ENCODE results near the gene SPPL2B.

The SPPL2B gene

DNA sequence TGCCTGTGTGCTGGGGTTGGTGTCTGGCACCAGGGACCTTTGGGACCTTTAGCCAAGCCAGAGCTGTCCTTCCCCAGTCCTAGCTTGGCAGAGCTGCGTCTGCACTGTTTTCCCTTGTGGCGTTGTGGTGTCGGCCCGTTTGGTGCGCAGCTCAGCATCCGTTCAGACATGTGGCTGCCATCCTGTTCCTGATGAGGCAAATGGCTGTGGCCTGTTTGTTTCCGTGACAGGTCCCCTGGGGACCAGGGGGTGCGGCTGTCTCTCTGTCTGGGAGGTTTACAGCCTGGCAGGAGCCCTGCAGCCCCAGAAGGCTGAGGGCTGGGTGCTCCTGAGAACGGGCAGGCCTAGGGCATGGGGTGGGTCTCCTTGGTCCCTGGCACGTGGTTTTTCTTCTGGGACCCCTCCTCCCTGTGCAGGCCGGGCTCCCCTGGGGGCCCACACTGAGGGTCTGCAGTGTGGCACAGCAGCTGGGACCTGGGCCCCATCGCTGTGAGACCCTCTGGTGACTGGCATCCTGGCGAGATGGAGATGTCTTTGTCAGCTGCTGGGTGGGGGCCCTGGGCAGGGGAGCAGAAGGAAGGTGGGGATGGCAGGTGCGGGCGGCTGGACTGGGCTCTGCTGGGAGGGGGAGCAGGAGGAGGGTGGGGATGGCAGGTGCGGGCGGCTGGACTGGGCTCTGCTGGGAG, 4.0 kb downstream of the SPPL2B start:
- no peak overlapping the region for H3K4me3 ChIP-seq (ENCODE audit: low read depth, low read length)
- H3K4me1 ChIP-seq (ENCODE audit: control insufficient read depth, insufficient read depth, low read length, unreplicated experiment): peaks cover 6% of the 10 kb centered on the region
- H3K27ac ChIP-seq (ENCODE audit: low read depth, low read length): no peak overlapping the region
- H2AFZ ChIP-seq (ENCODE audit: low read length, unreplicated experiment): no peak overlapping the region
- no peaks in the 10 kb centered on the region for H3K27me3 ChIP-seq (ENCODE audit: insufficient read depth, low read length)
- H3K79me2 ChIP-seq (ENCODE audit: control insufficient read depth, insufficient read depth, low read length, unreplicated experiment): peaks cover 40% of the 10 kb centered on the region
- no peaks in the 10 kb centered on the region for H3K36me3 ChIP-seq (ENCODE audit: insufficient read depth, low read length)

DNA sequence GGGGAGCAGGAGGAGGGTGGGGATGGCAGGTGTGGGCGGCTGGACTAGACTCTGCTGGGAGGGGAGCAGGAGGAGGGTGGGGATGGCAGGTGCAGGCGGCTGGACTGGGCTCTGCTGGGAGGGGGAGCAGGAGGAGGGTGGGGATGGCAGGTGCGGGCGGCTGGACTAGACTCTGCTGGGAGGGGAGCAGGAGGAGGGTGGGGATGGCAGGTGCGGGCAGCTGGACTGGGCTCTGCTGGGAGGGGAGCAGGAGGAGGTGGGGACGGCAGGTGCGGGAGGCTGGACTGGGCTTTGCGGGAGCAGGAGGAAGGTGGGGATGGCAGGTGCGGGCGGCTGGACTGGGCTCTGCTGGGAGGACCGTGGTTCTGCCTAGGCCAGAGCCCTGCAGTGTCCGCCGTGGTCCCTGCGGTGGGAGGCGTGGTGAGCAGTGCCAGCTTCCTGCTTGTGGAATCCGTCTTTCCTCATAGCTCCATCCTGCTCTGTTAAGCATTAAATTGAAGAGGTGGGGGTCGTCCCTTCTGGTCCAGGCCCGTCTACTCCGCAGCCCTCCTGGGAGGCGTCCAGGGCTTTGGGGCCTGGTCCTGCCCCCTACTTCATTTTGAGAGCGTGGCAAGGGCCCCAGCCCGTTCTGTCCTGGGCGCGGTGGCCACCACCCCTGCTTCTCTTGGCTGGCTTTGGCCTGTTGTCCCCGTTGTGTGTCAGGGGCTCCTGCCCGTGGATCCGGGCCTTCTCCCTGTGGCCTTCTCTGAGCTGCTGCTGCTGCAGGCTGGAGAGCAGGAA, 4.7 kb downstream of the SPPL2B start:
- Histone ChIP-seq H3K4me1 (ENCODE audit: control insufficient read depth, insufficient read depth, low read length, unreplicated experiment) (peaks cover 6% of the 10 kb centered on the region), H3K79me2 (ENCODE audit: control insufficient read depth, insufficient read depth, low read length, unreplicated experiment) (peaks cover 39% of the 10 kb centered on the region), H3K27me3 (ENCODE audit: insufficient read depth, low read length) (no peaks in the 10 kb centered on the region), H3K36me3 (ENCODE audit: insufficient read depth, low read length) (no peaks in the 10 kb centered on the region), H3K4me3 (ENCODE audit: low read depth, low read length) (no peak overlapping the region), H3K27ac (ENCODE audit: low read depth, low read length) (no peak overlapping the region), H2AFZ (ENCODE audit: low read length, unreplicated experiment) (no peak overlapping the region)

DNA sequence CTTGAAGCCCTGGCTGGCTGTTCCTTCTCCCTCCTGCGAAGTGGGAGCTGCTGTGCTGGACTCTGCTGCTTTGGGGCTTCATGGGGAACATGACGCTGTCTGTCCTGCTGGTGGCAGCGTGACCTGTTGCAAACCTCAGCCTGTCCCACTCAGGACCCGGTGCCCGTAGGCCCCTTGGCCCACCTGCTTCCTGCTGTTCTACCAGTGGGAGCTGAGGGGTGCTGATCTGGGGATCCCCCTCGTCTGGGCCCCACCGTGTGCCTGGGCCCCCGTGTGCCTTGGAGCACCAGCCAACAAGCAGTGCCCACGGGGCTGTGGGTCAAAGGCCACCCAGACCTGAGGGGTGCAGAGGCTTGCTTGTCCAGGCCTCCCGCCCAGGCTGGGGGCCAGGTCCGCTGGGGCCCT, 5.3 kb downstream of the SPPL2B start:
- Histone ChIP-seq H3K36me3 (ENCODE audit: insufficient read depth, low read length) (no peaks in the 10 kb centered on the region), H3K4me1 (ENCODE audit: control insufficient read depth, insufficient read depth, low read length, unreplicated experiment) (peaks cover 6% of the 10 kb centered on the region), H3K27ac (ENCODE audit: low read depth, low read length) (no peak overlapping the region), H3K79me2 (ENCODE audit: control insufficient read depth, insufficient read depth, low read length, unreplicated experiment) (peaks cover 39% of the 10 kb centered on the region), H2AFZ (ENCODE audit: low read length, unreplicated experiment) (no peak overlapping the region), H3K4me3 (ENCODE audit: low read depth, low read length) (no peak overlapping the region), H3K27me3 (ENCODE audit: insufficient read depth, low read length) (no peaks in the 10 kb centered on the region)

DNA sequence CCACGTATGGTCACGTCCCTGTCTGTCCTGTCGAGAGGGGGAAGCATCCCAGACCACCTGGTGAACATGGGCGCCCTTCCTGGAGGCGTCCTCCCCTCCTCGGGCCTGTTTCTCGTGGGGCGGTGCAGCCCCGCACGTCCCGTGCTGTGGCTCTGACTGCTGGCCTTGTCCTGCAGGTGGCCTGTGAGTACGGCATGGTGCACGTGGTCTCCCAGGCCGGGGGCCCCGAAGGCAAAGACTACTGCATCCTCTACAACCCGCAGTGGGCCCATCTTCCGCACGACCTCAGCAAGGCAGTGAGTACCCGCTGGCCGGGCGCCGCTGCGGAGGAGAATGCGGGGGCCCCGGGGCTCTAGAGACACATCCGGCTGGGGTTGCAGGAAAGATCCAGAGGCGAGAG, 5.9 kb downstream of the SPPL2B start:
- Histone ChIP-seq H3K79me2 (ENCODE audit: control insufficient read depth, insufficient read depth, low read length, unreplicated experiment) (peaks cover 35% of the 10 kb centered on the region), H3K27me3 (ENCODE audit: insufficient read depth, low read length) (no peaks in the 10 kb centered on the region), H3K27ac (ENCODE audit: low read depth, low read length) (no peak overlapping the region), H2AFZ (ENCODE audit: low read length, unreplicated experiment) (no peak overlapping the region), H3K36me3 (ENCODE audit: insufficient read depth, low read length) (no peaks in the 10 kb centered on the region), H3K4me3 (ENCODE audit: low read depth, low read length) (no peak overlapping the region), H3K4me1 (ENCODE audit: control insufficient read depth, insufficient read depth, low read length, unreplicated experiment) (peaks cover 4% of the 10 kb centered on the region)

DNA sequence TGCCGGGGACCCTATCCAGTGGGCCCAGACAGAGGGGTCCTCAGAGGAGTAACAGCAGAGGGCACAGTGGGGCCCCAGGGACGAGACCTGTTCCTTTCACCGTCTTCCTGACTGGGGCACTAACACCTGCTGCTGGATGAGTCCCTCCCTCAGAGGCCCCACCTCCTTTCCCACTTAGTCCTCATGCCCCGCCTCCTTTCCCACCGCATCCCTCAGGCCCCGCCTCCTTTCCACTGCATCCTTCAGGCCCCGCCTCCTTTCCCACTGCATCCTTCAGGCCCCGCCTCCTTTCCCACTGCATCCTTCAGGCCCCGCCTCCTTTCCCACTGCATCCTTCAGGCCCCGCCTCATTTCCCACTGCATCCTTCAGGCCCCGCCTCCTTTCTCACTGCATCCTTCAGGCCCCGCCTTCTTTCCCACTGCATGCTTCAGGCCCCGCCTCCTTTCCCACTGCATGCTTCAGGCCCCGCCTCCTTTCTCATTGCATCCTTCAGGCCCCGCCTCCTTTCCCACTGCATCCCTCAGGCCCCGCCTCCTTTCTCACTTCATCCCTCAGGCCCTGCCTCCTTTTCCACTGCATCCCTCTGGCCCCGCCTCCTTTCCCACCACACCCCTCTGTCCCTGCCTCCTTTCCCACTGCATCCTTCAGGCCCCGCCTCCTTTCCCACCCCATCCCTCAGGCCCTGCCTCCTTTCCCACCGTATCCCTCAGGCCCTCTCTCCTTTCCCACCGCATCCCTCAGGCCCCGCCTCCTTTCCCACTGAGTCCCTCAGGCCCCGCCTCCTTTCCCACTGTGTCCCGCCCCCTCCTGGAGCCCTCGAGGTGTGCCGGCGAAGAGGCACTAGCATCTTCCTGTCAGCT, 6.7 kb downstream of the SPPL2B start:
- no peaks in the 10 kb centered on the region for H3K4me1 ChIP-seq (ENCODE audit: control insufficient read depth, insufficient read depth, low read length, unreplicated experiment)
- H3K36me3 ChIP-seq (ENCODE audit: insufficient read depth, low read length): no peaks in the 10 kb centered on the region
- peaks cover 31% of the 10 kb centered on the region for H3K79me2 ChIP-seq (ENCODE audit: control insufficient read depth, insufficient read depth, low read length, unreplicated experiment)

DNA sequence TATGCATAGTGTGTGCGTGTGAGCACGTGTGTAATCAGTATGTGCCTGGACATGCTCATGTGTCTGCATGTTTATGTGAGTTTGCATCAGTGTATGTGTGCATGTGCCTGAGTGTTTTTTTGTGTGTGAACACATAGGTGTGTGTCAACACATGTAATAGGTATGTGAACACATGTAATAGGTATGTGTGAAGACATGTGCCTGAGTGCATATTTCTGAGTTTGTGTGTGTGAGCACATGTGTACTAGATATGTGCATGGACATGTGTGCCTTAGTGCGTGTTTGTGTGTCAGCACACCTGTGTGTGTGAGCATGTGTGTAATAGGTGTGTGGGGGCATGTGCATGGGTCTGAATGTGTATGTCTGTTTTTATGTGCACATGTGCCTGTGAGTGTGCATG, 7.4 kb downstream of the SPPL2B start:
- Histone ChIP-seq H3K79me2 (ENCODE audit: control insufficient read depth, insufficient read depth, low read length, unreplicated experiment) (peaks cover 29% of the 10 kb centered on the region), H3K27me3 (ENCODE audit: insufficient read depth, low read length) (no peaks in the 10 kb centered on the region), H3K4me3 (ENCODE audit: low read depth, low read length) (no peak overlapping the region), H3K4me1 (ENCODE audit: control insufficient read depth, insufficient read depth, low read length, unreplicated experiment) (no peaks in the 10 kb centered on the region), H2AFZ (ENCODE audit: low read length, unreplicated experiment) (no peak overlapping the region), H3K27ac (ENCODE audit: low read depth, low read length) (no peak overlapping the region), H3K36me3 (ENCODE audit: insufficient read depth, low read length) (no peaks in the 10 kb centered on the region)

More for the DNA sequence above, 6.7 kb downstream of the SPPL2B start:
- H3K27me3 ChIP-seq (ENCODE audit: insufficient read depth, low read length): no peaks in the 10 kb centered on the region
- H2AFZ ChIP-seq (ENCODE audit: low read length, unreplicated experiment): no peak overlapping the region
- no peak overlapping the region for H3K27ac ChIP-seq (ENCODE audit: low read depth, low read length)
- no peak overlapping the region for H3K4me3 ChIP-seq (ENCODE audit: low read depth, low read length)

DNA sequence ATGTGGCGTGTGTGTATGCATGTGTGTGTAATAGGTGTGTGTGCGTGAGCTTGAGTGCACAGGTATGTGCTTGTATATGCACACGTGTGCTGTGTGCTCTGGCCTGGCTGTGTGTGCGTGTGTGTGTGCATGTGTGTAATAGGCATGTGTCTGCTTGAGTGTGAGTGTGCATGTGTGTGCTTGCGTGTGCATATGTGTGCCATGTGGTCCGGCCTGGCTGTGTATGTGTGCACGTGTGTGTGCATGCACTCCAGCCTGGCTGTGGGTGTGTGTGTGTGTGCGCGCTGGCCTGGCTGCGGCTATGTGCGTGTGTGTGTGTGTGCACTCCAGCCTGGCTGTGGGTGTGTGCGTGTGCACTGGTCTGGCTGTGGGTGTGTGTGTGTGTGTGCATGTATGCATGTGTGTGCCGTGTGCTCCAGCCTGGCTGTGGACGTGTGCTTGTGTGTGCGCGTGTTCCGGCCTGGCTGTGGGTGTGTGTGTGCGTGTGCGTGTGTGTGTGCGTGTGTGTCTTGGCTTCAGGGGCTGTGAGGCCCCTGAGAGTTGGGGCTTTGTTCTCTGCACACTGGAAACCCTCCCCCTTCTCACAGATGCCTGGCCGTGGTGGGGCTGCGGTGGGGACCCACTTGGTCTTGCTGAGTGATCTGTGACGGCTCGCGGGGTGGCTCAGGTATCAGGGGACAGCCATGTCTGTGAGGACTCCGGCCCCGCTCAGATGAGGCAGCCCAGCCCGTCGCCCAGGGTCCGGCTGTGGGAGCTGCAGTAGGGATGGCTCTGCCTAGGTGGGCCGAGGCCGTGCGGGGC, 8.2 kb downstream of the SPPL2B start:
- Histone ChIP-seq H3K36me3 (ENCODE audit: insufficient read depth, low read length) (no peaks in the 10 kb centered on the region), H3K79me2 (ENCODE audit: control insufficient read depth, insufficient read depth, low read length, unreplicated experiment) (peaks cover 20% of the 10 kb centered on the region), H3K4me1 (ENCODE audit: control insufficient read depth, insufficient read depth, low read length, unreplicated experiment) (no peaks in the 10 kb centered on the region), H2AFZ (ENCODE audit: low read length, unreplicated experiment) (no peak overlapping the region), H3K27ac (ENCODE audit: low read depth, low read length) (no peak overlapping the region), H3K4me3 (ENCODE audit: low read depth, low read length) (no peak overlapping the region), H3K27me3 (ENCODE audit: insufficient read depth, low read length) (no peaks in the 10 kb centered on the region)

DNA sequence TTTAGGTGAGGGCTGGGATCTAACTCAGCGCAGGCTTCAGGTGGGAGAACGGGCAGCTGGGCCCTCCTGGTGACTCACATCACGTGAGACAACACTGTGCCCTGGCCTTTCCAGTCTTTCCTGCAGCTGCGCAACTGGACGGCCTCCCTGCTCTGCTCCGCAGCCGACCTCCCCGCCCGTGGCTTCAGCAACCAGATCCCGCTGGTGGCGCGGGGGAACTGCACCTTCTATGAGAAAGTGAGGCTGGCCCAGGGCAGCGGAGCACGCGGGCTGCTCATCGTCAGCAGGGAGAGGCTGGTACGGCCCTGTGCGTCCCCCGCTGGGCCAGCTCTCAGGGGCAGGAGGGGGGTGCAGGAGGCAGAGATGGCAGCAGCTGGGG, 8.8 kb downstream of the SPPL2B start:
- Histone ChIP-seq H3K4me1 (ENCODE audit: control insufficient read depth, insufficient read depth, low read length, unreplicated experiment) (no peaks in the 10 kb centered on the region), H3K27me3 (ENCODE audit: insufficient read depth, low read length) (no peaks in the 10 kb centered on the region), H3K79me2 (ENCODE audit: control insufficient read depth, insufficient read depth, low read length, unreplicated experiment) (peaks cover 14% of the 10 kb centered on the region), H3K4me3 (ENCODE audit: low read depth, low read length) (no peak overlapping the region), H2AFZ (ENCODE audit: low read length, unreplicated experiment) (no peak overlapping the region), H3K36me3 (ENCODE audit: insufficient read depth, low read length) (no peaks in the 10 kb centered on the region), H3K27ac (ENCODE audit: low read depth, low read length) (no peak overlapping the region)

DNA sequence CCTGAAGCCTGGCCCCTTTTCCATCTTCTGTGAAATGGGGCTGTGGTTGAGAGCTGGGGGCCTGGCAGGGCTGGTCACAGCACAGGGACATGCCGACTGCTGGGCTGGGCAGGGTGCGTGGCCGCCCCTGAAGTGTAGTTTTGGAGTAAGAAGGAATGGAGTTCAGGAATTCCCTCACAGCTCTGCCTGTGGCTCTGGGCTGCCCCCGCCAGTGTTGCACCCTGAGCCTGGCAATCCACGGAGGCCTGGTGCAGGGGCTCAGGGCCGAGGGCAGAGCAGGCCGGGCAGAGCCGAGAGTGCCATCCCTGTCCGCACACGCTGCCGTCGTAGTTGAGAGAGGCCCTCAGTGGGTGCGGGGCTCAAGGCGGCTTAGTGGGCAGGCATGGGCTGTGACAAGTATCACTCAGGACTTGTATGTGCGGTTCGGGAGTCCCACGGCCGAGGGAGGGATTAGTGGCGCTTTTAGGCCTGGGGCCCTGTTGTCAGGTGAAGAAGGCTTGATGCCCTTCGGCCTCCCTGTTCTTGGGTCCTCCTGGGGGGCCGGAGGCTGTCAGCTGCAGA, 9.7 kb downstream of the SPPL2B start:
- Histone ChIP-seq H3K4me3 (ENCODE audit: low read depth, low read length) (no peak overlapping the region), H3K27me3 (ENCODE audit: insufficient read depth, low read length) (no peaks in the 10 kb centered on the region), H3K27ac (ENCODE audit: low read depth, low read length) (no peak overlapping the region), H3K79me2 (ENCODE audit: control insufficient read depth, insufficient read depth, low read length, unreplicated experiment) (peaks cover 9% of the 10 kb centered on the region), H3K4me1 (ENCODE audit: control insufficient read depth, insufficient read depth, low read length, unreplicated experiment) (no peaks in the 10 kb centered on the region), H2AFZ (ENCODE audit: low read length, unreplicated experiment) (no peak overlapping the region), H3K36me3 (ENCODE audit: insufficient read depth, low read length) (no peaks in the 10 kb centered on the region)

Measured in ACC112 (cell line).